ENCODE data around the gene ZNF727.
"Not testable (repeated sequence)": the region's sequence is repeated elsewhere in the genome, so short reads cannot be mapped to it uniquely, and the experiment has no call there.

DNA sequence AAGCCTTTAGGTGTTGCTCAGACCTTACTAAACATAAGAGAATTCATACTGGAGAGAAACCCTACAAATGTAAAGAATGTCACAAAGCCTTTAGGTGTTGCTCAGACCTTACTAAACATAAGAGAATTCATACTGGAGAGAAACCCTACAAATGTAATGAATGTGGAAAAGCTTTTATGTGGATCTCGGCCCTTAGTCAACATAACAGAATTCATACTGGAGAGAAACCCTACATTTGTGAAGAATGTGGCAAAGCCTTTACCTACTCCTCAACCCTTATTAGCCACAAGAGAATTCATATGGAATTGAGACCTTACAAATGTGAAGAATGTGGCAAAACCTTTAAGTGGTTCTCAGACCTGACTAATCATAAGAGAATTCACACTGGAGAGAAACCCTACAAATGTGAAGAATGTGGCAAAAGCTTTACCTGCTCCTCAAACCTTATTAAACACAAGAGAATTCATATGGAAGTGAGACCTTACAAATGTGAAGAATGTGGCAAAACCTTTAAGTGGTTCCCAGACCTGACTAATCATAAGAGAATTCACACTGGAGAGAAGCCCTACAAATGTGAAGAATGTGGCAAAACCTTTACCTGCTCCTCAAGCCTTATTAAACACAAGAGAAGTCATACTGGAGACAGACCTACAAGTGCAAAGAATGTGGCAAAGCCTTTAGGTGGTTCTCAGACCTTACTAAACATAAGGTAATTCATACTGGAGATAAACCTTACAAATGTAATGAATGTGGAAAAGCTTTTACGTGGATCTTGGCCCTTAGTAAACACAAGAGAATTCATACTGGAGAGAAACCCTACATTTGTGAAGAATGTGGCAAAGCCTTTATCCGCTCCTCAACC lies 32.8 kb downstream of the ZNF727 start:
- TF ChIP-seq, protein P1, sequence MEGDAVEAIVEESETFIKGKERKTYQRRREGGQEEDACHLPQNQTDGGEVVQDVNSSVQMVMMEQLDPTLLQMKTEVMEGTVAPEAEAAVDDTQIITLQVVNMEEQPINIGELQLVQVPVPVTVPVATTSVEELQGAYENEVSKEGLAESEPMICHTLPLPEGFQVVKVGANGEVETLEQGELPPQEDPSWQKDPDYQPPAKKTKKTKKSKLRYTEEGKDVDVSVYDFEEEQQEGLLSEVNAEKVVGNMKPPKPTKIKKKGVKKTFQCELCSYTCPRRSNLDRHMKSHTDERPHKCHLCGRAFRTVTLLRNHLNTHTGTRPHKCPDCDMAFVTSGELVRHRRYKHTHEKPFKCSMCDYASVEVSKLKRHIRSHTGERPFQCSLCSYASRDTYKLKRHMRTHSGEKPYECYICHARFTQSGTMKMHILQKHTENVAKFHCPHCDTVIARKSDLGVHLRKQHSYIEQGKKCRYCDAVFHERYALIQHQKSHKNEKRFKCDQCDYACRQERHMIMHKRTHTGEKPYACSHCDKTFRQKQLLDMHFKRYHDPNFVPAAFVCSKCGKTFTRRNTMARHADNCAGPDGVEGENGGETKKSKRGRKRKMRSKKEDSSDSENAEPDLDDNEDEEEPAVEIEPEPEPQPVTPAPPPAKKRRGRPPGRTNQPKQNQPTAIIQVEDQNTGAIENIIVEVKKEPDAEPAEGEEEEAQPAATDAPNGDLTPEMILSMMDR (IDR thresholded peaks at IDR 0.05): not testable (repeated sequence)
- TF ChIP-seq EZH2 (IDR thresholded peaks at IDR 0.05): not testable (repeated sequence)

All from neural progenitor cell (in vitro differentiated cells).